ENCODE results near the gene NKD1. TPM values are rescaled to one million over a fixed set of nuclear protein-coding genes. Genes with fewer than 3 reads are reported as not detected.

The NKD1 gene
- total RNA-seq, 1 experiment from 2014 or later: 11.4 TPM

DNA sequence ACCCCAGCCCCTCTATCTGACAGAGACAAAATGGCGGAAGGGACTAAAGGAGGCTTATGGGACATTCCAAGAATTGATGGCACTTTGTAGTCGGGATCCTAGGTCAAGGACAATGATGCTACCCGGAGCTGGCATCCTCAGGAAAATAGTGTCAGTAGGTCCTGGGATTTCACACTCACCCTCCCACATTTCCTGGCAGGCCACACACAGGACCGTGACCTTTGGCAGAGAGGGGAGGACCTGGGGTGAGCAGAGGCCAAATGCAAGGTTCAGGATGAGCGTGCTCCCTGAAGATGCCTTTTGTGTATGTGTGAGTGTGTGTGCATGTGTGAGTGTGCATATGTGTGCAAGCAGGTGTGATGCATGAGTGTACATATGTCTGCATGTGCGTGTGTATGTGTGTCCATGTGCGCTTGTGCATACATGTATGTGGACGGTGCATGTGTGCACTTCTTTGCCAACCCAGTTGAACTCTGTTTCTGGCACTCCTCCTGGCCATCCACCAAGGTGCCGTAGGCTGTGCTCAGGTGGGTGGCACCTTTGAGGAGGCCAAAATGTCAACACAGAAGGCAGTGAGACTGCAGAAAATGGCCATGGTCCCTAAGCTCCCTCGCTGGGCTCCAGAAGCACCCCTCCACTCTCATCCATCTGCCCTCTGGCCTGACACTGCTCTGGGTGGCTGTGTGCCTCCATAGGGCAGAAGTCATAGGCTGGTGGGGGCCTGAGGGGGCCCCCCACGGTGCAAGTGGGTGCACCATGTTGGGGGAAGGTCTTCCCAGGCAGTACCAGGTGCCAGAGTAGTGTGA lies 72.7 kb downstream of the NKD1 start:
- H3K4me2 ChIP-seq (ENCODE audit: low read length): no peak overlapping the region
- CTCF ChIA-PET: no interaction called here

More for the DNA sequence above, 72.7 kb downstream of the NKD1 start:
- no TSS peak for BruUV-seq (replicated peaks)
- Histone ChIP-seq H3K79me2 (ENCODE audit: insufficient read depth, low read length) (no peaks in the 10 kb centered on the region), H3K4me3 (replicated peaks in 1 of 2; ENCODE audit: low read depth in 1 of 2, low read length in 2 of 2) (no peak overlapping the region), H3K36me3 (ENCODE audit: control insufficient read depth in 1 of 2, insufficient read depth in 2 of 2, low read length in 2 of 2) (no peaks in the 10 kb centered on the region), H3K9ac (ENCODE audit: low read length) (no peak overlapping the region), H3K27me3 (ENCODE audit: insufficient read depth, low read length) (no peaks in the 10 kb centered on the region), H3K4me1 (ENCODE audit: control insufficient read depth in 1 of 2, insufficient read depth in 2 of 2, low read length in 2 of 2) (peaks cover 9 to 22% of the 10 kb centered on the region in 2 experiments), H3K27ac (ENCODE audit: low read depth, low read length) (no peak overlapping the region), H4K20me1 (ENCODE audit: insufficient read depth) (no peaks in the 10 kb centered on the region), H3K9me2 (ENCODE audit: insufficient read depth) (no peaks in the 10 kb centered on the region), H3K9me3 (ENCODE audit: control insufficient read depth in 1 of 2, insufficient read depth in 1 of 2, low read depth in 1 of 2, low read length in 2 of 2) (no peaks in the 10 kb centered on the region), H2AFZ (ENCODE audit: low read depth, low read length, poor library complexity, severe bottlenecking) (no peak overlapping the region)
- TF ChIP-seq EZH2phosphoT487 (IDR thresholded peaks at IDR 0.05; ENCODE audit: borderline replicate concordance) (no peak), CBX3 (IDR thresholded peaks at IDR 0.05; ENCODE audit: low read depth) (no peak), ZFX (IDR thresholded peaks at IDR 0.05) (no peak), JUND (IDR thresholded peaks at IDR 0.05) (no peak), SIN3A (IDR thresholded peaks at IDR 0.05; ENCODE audit: low read depth) (no peak), FOSL1 (IDR thresholded peaks at IDR 0.05; ENCODE audit: low read depth) (no peak), SP1 (IDR thresholded peaks at IDR 0.05; ENCODE audit: low read depth) (no peak), RAD21 (IDR thresholded peaks at IDR 0.05; ENCODE audit: low read depth) (no peak), ZNF274 (IDR thresholded peaks at IDR 0.05; ENCODE audit: low read depth, low read length) (no peak), ELF1 (IDR thresholded peaks at IDR 0.05; ENCODE audit: borderline replicate concordance, low read depth) (no peak), SRF (IDR thresholded peaks at IDR 0.05; ENCODE audit: low read depth) (no peak), EGR1 (IDR thresholded peaks at IDR 0.05; ENCODE audit: low read depth) (no peak)
- TF ChIP-seq, protein P1, sequence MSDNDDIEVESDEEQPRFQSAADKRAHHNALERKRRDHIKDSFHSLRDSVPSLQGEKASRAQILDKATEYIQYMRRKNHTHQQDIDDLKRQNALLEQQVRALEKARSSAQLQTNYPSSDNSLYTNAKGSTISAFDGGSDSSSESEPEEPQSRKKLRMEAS (IDR thresholded peaks at IDR 0.05): no peak
- TF ChIP-seq, protein P2, sequence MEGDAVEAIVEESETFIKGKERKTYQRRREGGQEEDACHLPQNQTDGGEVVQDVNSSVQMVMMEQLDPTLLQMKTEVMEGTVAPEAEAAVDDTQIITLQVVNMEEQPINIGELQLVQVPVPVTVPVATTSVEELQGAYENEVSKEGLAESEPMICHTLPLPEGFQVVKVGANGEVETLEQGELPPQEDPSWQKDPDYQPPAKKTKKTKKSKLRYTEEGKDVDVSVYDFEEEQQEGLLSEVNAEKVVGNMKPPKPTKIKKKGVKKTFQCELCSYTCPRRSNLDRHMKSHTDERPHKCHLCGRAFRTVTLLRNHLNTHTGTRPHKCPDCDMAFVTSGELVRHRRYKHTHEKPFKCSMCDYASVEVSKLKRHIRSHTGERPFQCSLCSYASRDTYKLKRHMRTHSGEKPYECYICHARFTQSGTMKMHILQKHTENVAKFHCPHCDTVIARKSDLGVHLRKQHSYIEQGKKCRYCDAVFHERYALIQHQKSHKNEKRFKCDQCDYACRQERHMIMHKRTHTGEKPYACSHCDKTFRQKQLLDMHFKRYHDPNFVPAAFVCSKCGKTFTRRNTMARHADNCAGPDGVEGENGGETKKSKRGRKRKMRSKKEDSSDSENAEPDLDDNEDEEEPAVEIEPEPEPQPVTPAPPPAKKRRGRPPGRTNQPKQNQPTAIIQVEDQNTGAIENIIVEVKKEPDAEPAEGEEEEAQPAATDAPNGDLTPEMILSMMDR (IDR thresholded peaks at IDR 0.05 in 2 of 3, conservative IDR thresholded peaks at IDR 0.05 in 1 of 3; ENCODE audit: borderline replicate concordance in 1 of 3, insufficient read depth in 1 of 3, low read depth in 2 of 3, low read length in 2 of 3): no peak
- TF ChIP-seq, protein P3, sequence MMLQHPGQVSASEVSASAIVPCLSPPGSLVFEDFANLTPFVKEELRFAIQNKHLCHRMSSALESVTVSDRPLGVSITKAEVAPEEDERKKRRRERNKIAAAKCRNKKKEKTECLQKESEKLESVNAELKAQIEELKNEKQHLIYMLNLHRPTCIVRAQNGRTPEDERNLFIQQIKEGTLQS (IDR thresholded peaks at IDR 0.05): no peak
- DNase-seq (ENCODE audit: low read depth, low spot score) (no peak), ATAC-seq (no peak)
- RAD21 ChIA-PET (ENCODE audit: low non-redundant PET in 1 of 2, low total read pairs in 2 of 2, uncharacterized antibody in 2 of 2, unreplicated experiment in 2 of 2): no interaction called here
- intact Hi-C loops (cut with micrococcal nuclease): no loop called here
- POLR2A ChIA-PET: no interaction called here
